ENCODE measurements around the gene SLC9C2.

The SLC9C2 gene

GRCh38 chr1:173489929-173490328, 112.9 kb downstream of the SLC9C2 start:
- no peak for TF ChIP-seq CTCF (IDR thresholded peaks at IDR 0.05; ENCODE audit: extremely low read depth, insufficient read depth, missing control alignments)
- in situ Hi-C loops (cut with MboI; ENCODE audit: low pct_unique_long_range_greater_than_20kb, low sequenced_read_pairs, unreplicated experiment) = no loop called here

GRCh38 chr1:173489149-173489600, 113.7 kb downstream of the SLC9C2 start:
- in situ Hi-C loops (cut with MboI; ENCODE audit: low pct_unique_long_range_greater_than_20kb, low sequenced_read_pairs, unreplicated experiment) = no loop called here
- no peak for DNase-seq (ENCODE audit: low spot score)
- no peak for TF ChIP-seq CTCF (IDR thresholded peaks at IDR 0.05; ENCODE audit: extremely low read depth, insufficient read depth, missing control alignments)

More at GRCh38 chr1:173489929-173490328, 112.9 kb downstream of the SLC9C2 start:
- DNase-seq (ENCODE audit: low spot score) = no peak

GRCh38 chr1:173488001-173488400, 114.9 kb downstream of the SLC9C2 start:
- no peak for DNase-seq (ENCODE audit: low spot score)
- no peak for TF ChIP-seq CTCF (IDR thresholded peaks at IDR 0.05; ENCODE audit: extremely low read depth, insufficient read depth, missing control alignments)
- in situ Hi-C loops (cut with MboI; ENCODE audit: low pct_unique_long_range_greater_than_20kb, low sequenced_read_pairs, unreplicated experiment) = no loop called here

GRCh38 chr1:173485401-173485800, 117.5 kb downstream of the SLC9C2 start:
- TF ChIP-seq CTCF (IDR thresholded peaks at IDR 0.05; ENCODE audit: extremely low read depth, insufficient read depth, missing control alignments) = no peak
- in situ Hi-C loops (cut with MboI; ENCODE audit: low pct_unique_long_range_greater_than_20kb, low sequenced_read_pairs, unreplicated experiment) = no loop called here

GRCh38 chr1:173484276-173484675, 118.6 kb downstream of the SLC9C2 start:
- TF ChIP-seq CTCF (IDR thresholded peaks at IDR 0.05; ENCODE audit: extremely low read depth, insufficient read depth, missing control alignments) = no peak
- in situ Hi-C loops (cut with MboI; ENCODE audit: low pct_unique_long_range_greater_than_20kb, low sequenced_read_pairs, unreplicated experiment) = no loop called here
- no peak for DNase-seq (ENCODE audit: low spot score)

More at GRCh38 chr1:173485401-173485800, 117.5 kb downstream of the SLC9C2 start:
- DNase-seq (ENCODE audit: low spot score) = no peak

- TF ChIP-seq CTCF (IDR thresholded peaks at IDR 0.05; ENCODE audit: extremely low read depth, insufficient read depth, missing control alignments) = no peak
- DNase-seq (ENCODE audit: low spot score) = no peak
- in situ Hi-C loops (cut with MboI; ENCODE audit: low pct_unique_long_range_greater_than_20kb, low sequenced_read_pairs, unreplicated experiment) = no loop called here
Measured at GRCh38 chr1:173482683-173483082, 120.2 kb downstream of the SLC9C2 start.
